GM19395 (cell line): ENCODE results near the gene OPRD1.

Experiments
- ATAC-seq: cut with Tn5 transposase; IDR thresholded peaks from one replicate; pipeline ENCODE4 v1.9.1; 2021; ENCODE audit warnings: mild to moderate bottlenecking, moderate library complexity; ENCODE audit not compliant: unreplicated experiment

OPRD1 gene

DNA sequence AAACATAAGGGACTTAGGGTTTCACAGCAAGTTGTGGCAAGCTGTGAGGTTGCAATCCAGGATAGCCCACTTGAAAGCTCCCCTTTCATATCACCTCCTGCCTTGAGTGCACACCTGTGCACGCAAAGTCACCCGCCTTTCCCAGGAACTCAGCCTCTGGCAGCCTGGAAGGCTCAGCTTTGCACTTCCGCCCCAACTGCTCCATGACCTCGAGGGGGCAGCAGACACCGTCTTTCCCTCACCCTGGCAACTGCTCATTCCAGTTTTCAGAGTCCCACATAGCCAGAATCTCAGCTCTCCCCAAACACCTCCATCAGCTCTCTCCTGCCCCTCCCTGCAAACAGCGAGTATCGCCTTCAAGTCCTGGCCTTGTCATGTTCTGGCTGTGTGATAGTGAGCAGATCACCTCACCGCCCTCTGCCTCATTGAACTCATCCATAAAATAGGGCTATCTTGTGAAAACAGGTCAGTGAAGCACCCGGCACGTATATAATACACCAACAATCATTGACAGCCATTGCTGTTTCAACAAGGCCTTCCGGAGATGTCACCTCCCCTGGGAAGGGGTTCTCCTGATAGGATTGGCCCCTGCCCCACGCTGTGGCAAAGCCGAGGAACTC, 70.1 kb downstream of the OPRD1 start:
- no peak for ATAC-seq

DNA sequence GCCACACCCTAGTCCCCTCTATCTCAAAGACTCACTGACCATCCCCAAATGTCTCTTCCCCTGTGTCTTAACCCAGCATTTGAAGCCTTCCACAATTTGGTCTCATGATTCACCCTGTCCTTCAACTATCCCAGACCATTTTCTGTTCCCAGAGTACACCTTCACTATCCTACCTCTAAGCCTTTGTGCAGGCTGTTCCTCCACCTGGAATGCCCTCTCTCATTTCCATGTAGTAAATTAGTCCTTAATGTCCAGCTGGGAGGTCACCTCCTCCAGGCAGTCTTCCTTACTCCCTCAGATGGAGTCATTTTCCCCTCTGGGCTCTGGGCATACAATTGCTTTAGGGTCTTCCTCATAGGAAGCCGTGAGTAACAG, 71.3 kb downstream of the OPRD1 start:
- ATAC-seq = no peak

DNA sequence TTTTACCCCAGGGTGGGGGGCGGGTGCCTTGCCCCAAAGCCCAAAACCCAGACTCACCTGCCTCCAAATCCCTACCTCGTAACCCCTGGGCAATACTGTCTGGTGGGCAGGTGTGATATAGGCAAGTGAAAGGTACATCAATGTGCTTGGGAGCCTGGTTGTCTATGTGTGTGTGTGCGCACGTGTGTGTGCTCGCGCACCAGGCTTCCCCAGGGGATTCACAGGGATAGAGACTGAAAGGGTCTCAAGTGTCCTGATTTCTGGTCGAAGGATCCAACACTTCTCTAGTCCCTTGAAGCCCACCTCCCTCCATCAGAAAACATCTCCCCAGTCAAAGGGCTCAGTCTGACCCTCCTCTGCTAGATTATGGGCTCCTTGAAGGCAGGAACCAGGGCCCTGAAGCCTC, 73.5 kb downstream of the OPRD1 start:
- no peak for ATAC-seq

DNA sequence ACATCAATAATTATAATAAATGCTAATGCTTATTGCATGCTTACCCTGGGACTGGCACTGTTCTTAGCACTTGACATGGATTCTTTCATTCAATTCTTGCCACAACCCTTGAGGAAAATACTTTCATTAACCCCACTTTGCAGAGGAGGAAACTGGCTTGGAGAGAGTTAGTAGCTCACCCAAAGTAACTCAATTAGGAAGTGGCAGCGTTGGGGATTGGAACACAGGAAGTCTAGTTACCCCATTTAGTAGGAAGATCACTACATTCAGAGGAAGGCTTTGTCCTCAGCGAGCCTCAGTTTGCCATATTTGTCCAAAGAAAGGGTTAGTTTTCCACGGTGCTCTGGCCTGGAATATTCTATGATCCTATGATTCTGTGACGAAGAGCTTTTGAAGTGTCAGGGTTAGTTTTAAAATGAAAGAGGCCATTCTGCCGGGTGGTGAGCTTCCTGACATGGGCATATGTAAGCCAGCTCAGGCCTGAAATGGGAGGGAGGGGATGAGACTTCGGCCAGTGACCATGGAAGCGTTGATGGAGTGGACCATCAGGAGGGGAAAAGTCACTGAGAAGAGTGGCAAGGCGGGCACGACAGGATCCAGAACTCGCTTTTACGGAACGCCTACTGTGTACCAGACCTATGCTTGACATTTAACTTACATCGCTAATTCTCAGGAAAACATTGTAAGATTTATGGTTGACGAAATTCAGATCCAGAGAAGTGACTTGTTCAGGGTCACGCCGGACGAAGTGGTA, 74.2 kb downstream of the OPRD1 start:
- no peak for ATAC-seq

DNA sequence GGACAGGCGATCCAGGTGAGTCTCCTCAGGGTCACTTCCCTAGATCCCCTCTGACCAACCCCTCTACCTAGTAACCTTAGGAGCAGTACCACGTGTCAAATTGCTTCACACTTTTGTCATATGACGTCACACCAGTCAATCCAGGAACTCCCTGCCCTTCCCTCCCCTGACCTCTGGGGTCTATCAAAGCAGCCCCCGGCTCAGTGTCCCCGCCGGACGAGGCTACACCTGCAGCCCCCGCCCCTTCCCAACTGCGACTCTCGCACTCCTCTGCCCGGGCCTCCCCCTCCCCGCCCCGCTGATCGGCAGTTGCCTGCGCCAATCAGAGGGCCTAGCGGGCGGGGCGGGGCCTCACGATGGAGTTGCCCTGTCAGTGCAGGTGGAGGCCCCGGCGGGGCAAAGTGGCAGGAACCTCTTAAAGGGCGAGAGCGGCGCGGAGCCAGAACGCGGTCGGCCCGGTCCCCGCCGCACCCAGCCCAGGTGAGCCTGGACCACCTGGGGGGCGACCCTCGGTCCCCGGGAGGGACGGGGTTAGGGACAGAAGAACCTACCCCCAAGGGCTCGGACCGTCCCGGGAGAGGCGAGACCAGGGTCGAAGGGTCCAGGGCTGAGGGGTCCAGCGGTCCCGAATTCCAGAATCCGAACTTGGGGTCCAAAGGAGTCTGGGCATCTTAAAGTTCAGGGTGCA, 74.9 kb downstream of the OPRD1 start:
- peak; percentile 65 for ATAC-seq

DNA sequence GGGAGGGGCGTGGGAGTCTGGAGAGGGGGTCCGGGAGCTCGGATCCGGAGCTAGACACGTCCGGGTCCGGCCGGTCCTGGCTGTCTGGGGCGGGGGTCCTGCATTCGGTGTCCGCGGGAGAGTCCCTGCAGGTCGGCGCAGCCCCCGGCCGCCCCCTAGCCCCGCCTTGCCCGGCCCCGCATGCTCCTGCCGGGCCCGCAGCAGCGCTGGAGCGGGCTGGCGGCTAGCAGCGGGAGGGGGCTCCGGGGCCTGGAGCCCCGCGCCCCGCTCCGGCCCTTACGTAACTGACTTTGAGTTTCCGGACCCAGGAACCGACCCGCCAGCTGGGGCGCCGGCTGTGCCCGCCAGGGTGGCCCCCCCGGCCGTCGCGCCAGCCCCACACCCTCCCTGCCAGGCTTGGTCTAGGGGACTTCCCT, 75.5 kb downstream of the OPRD1 start:
- ATAC-seq = peak; percentile 15

DNA sequence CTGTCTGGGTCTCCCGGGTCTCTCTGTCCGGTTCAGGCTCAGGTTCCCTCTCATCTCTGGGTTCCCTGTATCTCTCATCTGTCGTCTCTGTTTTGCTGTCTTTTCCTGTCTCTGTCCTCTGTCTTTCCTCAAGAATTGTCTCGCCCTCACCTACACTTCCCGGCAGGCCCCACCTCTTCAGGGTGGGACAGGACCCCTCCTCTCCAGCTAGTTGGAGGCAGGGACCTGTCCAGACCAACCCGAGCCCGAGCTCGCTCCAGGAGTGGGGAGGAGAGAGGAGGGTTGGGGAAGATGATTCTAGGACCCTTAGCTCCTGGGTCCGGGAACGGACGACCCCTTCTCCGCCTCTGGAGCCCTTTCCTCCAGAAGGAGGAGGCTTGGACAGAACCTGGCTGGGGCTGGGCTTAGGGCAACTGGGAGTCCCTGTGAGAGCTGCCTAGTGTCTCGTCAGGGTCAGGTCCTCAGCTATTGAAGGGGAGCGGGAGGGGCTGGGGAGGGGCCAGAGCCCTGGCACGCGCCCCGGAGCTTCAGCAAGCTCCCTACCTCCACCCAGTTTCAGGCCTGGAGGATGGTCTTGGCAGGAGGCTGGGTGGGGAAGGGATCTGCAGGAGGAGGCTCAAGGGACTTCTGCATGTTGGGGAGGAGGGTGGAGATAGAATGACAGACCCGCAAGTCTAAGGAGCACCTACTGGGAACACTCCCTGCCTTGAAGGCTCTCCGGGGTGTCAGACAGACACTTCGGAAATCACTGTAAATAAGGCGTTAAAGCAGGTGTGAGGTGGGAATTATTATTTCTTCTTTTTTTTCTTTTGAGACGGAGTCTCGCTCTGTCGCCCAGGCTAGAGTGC, 76.1 kb downstream of the OPRD1 start:
- ATAC-seq = no peak

DNA sequence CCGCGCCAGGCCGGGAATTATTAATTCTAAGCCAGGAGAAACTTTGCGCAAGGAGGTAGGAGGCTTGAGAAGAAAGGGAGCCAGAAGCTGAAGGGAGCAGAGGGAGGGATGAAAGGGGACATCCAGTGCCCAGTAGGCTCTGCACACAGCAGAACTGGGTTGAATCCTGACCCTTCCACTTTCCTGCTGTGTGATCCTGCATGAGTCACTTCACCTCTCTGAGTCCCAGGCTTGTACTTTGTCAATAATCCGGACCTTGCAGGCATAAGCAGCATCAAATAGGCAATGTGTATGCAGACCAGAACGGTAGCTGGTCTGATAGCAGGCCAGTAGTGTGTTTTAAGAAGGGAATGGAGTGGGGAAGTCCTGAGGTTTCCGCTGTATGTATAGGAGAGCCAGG, 76.9 kb downstream of the OPRD1 start:
- no peak for ATAC-seq

DNA sequence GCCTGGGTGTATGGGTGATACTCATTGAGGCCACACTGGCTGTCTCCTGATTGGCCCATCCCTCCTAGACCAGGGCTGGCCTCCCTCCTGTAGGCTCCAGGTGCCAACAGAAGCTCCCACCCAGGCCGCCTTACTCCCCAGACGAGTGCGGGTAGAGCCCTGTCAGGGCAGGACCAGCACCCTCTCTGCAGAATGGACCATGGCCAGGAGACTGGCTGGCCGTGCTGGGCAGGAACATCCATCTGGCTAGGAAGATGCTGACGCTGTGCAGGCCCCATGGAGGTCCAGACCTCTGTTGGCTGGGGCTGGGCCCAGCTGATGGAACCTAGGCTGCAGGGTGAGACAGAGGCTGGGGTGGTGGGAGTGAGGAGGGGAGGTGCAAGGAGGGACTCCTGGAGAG, 77.4 kb downstream of the OPRD1 start:
- ATAC-seq = no peak

DNA sequence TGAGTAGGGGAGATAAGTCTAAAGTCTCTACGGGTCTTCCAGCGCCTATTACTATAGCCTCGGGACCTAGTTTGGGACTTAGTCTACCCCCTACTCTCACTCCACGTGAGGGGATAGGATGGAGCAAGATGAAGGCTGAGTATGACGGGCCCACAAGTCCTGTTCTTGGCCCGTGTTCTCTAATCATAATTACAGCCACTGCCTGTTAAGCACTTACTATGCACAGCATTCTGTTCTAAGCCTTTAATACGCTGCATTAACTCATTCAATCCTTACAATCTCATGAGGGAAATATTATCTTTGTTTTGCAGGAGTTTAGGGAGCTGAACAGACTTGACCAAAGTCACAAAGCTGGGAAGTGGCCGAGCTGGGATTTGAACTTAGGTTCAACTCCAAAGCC, 78.5 kb downstream of the OPRD1 start:
- no peak for ATAC-seq

DNA sequence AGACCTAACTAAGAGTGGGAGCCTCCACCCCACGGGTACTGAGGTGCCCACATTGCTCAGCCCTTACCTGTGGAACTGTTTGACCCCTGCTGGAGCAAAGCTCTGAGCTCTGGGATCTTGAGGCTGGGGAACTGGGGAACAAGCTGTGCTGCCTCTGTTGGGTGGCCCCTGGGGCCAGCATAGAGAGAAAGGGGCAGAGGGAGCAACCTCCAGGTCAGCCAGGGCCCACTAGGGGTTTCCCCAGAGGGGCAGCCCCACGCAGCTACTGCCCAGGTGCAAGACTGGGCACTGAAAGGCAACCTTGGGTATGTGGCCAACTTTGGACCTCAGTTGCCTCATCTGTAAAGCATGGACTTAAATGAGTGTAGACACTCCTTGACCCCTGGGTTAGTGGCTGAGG, 78.9 kb downstream of the OPRD1 start:
- no peak for ATAC-seq

DNA sequence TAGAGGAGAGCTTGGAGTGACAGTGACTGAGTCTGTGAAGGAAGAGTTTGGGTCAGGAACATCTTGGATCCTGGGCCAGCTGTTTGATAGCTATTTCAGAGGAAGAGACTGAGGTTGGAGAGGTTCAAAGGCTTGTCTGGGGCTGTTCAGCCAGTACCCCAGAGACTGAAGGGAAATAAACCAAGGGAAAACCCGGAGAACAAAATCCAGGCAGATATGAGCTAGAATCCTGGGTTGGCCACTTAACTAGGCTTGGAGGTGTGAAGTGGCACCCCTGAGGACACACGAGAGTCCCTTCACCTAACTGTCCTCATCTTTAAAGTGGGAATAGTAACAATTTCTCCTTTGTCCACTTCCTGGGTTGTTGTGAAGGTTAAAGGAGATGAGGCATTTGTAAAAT, 79.3 kb downstream of the OPRD1 start:
- no peak for ATAC-seq

DNA sequence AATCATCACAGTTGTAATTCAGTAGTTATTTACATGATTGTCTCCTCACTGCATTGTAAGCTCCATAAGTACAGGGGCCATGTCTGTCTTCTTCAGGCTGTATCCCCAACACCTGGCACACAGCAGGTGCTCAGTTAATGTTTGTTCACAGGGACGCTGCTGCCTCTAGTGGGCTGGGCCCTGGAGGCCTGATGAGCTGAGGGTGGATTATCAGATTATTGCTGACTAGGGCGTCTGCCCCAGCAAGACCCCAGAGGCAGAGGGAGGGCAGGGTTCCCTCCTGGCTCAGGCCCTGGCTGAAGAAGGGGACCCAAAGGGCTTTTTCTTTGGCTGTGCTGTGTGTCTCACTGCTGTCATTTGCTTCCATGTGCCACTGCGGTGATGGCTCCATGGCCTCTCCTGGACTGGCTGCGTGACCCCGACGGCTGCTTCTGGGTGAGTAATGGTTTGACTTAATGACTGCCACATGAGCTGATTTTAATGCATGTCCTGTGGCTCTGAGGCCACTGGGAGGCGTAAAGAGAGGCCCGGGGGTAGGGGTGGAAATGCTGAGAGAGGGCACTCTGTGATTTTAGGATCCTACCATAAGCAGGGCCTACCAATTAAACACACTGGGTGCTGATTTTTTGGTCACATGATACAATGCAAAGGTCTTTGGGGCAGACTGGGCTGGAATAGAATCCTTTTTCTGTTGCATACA, 81.6 kb downstream of the OPRD1 start:
- ATAC-seq = no peak

DNA sequence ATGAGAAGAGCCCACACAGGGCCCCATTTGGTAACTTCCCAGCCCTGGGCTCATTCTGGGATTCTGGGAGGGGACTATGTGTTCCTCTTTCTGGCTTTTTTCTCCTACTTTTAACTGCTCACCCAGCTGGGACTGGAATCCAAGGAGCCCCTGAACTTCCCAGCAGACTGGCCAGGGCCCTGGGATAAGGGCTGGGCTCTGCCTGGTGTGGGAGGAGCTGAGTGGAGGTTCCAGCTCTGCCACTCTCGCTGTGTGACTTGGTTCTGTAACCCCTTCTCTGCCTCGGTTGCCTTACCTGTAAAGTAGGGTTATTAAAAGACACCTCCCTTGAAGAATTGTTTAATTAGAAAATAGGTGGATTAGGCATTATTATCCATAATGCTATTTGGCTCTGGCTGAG, 82.8 kb downstream of the OPRD1 start:
- ATAC-seq = no peak

DNA sequence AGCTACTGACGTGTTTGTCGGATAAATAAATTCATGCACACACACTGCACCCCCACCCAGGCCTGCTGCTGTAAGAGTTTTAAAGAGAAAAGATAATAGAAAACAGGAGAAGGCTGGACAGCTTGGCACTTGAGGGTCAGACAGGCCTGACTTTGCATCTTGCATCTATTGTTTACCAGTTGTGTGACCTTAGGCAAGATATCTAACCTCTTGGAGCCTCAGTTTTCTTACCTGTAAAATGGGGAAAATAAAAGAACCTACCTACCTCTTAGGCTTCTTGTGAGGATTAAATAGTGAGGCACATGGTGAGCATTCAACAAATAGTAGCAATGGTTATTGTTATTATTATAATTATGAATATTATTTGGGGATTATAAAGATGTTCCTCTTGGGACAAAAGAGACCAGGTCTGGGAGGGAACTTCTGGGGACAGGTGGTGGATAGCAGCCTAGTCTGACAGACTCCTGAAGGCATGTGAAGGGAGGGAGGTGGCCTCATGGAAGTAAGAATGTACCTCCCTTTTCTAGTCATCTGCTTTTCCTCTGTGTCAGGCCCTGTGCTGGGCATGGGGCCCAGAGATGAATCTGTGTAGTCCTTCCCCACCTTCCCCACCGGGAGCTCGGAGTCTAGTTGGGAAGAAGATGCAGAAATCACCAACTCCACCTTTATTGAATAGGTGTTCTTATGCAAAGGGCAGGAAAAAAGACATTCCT, 84.1 kb downstream of the OPRD1 start:
- ATAC-seq = no peak

DNA sequence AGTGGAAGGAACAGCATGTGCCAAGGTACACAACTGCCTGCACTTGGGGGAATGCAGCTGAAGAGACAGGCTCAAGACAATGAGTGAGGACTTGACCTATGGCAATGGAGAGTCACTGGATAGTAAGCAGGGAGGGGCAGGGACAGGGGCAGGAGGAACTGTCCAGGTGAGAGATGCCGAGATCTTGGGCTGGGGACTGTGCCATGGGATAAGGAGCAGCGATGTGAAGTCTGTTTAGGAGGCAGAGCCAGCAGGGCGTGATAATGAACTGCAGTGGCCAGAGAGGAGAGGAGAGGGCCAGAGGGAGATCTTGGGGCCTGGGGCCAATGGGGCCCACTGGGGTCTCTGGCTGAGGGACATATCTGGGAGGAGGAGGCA, 84.6 kb downstream of the OPRD1 start:
- no peak for ATAC-seq

DNA sequence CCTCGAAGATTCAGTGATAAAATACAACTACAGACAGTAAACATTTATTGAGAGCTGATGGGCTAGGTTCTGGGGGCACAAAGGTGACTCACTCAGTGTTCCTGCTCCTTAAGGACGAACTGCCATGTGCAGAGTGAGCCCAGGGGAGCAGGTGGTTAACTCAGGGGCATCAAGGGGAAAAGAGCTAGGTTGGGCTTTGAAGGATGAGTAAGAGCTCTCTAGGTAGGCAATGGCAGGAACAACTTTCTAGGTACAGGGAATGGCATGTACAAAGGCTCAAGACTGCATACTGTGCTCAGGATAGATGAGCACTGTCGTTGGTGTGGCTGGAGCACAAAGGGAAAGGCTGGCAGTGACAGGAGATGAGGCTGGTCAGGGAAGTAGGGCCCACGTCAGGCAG, 85.8 kb downstream of the OPRD1 start:
- no peak for ATAC-seq

DNA sequence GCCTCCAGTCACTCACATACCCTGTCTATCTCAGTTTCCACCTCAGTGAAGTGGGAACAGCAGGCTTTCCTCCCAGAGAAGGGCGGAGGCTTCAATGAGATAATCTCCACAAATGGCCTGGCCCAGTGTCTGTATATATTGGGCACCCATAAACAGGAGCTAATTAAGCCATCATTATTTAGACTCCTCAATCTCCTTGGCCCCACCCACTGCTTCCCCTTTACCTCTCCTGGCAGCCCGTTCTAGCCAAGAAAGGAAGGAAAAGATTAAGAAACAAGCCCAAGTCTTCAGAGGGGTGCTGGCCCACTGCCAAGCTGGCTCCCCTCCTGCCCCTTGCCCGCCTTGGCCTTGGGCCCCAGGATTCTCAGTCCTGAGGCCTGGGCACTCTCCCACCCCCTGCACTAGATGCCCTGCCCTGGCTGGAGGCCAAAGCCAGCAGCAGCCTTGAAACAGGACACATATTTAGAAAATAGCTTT, 86.5 kb downstream of the OPRD1 start:
- no peak for ATAC-seq

DNA sequence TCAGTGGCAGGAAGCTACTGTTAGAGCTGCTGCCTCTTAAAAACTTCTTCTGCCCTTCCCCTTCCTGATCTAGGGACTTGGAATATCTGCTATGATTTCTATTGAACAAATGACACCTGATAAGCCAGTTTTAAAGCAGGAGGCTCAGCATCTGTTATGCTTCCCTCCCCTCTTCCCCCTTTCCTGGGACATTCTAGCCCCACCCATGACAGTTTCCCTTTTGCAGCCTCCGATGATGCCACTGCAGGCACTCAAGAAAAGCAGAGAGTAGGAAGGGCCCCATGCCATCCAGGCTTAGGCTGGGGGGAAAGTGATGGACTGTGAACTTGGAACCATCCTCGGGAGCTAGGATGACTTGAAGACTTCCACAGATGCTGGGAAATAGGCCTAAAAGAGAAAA, 87.3 kb downstream of the OPRD1 start:
- no peak for ATAC-seq

DNA sequence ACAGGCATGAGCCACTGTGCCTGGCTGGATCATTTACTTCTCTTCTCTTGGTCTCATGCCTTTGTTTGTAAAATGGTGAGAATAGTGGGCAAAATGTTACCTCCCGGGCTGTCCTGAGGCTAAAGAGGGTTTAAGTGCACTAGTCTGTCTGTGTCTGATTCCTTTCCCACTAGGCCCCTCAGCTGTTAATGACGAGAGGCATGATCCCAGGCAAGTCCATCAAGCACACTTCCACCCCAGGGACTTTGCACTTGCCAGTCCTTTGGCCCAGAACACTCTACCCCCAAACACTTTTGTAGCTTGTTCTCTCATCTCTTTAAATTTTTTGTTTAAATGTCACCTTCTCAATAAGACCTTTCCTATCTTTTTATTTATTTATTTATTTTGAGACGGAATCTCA, 88.6 kb downstream of the OPRD1 start:
- ATAC-seq = no peak
